PFSK-1 (cell line): ENCODE data around the gene LRRC28.

Experiments
- FOXP2 ChIP-seq: optimal IDR thresholded peaks from 2 replicates; pipeline ENCODE3; 2011; ENCODE audit warnings: borderline replicate concordance, control low read depth, inconsistent platforms; ENCODE audit not compliant: insufficient read depth; ENCODE audit errors: extremely low read length, extremely low read depth
- POLR2AphosphoS5 ChIP-seq: IDR thresholded peaks from 2 replicates; pipeline ENCODE4 v1.6.1; 2012; ENCODE audit warnings: low read depth, mild to moderate bottlenecking, control low read depth, low read length, moderate library complexity
- SIN3A ChIP-seq: IDR thresholded peaks from 2 replicates; pipeline ENCODE4 v1.6.1; 2012; ENCODE audit warnings: mild to moderate bottlenecking, low read length, moderate library complexity, borderline replicate concordance; ENCODE audit not compliant: insufficient read depth
- TAF1 ChIP-seq: IDR thresholded peaks from 2 replicates; pipeline ENCODE4 v1.6.1; 2012; ENCODE audit warnings: low read length, control low read depth, borderline replicate concordance; ENCODE audit not compliant: insufficient read depth
- TF ChIP-seq, protein P1 (sequence below), 2 experiments: IDR thresholded peaks; 2 replicates each; pipeline versions ENCODE4 v1.6.1 to v1.8.0; 2011 to 2012; ENCODE audit warnings: low read depth in 2 of 2, low read length in 2 of 2, control low read depth in 1 of 2, inconsistent platforms in 1 of 2, mild to moderate bottlenecking in 1 of 2, moderate library complexity in 1 of 2; ENCODE audit not compliant: insufficient read depth in 1 of 2

The LRRC28 gene

DNA sequence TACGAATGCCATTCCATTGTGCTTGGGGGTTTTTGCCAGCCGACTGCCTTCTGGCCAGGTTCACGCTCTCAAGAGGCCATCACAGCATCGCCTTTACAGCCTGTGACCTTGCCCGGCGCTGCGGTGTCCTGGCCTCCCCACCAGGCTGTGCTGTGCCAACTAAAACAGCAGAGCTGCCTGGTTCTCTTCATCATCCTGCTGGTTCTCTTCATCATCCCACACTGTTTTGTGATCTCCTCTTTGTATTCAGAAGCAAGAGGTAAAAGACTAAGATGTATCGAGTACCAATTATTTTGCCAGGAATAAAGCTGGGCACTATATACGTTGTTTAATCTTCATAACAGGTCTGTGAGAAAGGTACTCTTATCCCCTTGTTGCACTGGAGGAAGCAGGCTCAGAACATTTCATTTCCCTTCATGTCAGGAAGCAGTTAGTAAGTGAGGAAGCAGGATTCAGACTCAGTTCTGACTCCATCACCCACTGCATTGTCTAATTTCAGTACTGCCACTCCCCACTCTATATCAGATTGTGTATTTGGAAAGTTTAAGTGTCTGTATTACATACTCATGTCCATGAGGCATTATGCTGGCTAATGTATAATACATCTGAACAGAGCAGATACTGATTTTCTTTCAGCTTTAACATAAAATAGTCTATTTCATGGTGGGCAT lies 92.7 kb downstream of the LRRC28 start:
- no peak for TF ChIP-seq TAF1
- TF ChIP-seq, protein P1, sequence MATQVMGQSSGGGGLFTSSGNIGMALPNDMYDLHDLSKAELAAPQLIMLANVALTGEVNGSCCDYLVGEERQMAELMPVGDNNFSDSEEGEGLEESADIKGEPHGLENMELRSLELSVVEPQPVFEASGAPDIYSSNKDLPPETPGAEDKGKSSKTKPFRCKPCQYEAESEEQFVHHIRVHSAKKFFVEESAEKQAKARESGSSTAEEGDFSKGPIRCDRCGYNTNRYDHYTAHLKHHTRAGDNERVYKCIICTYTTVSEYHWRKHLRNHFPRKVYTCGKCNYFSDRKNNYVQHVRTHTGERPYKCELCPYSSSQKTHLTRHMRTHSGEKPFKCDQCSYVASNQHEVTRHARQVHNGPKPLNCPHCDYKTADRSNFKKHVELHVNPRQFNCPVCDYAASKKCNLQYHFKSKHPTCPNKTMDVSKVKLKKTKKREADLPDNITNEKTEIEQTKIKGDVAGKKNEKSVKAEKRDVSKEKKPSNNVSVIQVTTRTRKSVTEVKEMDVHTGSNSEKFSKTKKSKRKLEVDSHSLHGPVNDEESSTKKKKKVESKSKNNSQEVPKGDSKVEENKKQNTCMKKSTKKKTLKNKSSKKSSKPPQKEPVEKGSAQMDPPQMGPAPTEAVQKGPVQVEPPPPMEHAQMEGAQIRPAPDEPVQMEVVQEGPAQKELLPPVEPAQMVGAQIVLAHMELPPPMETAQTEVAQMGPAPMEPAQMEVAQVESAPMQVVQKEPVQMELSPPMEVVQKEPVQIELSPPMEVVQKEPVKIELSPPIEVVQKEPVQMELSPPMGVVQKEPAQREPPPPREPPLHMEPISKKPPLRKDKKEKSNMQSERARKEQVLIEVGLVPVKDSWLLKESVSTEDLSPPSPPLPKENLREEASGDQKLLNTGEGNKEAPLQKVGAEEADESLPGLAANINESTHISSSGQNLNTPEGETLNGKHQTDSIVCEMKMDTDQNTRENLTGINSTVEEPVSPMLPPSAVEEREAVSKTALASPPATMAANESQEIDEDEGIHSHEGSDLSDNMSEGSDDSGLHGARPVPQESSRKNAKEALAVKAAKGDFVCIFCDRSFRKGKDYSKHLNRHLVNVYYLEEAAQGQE (IDR thresholded peaks at IDR 0.05; ENCODE audit: insufficient read depth in 1 of 2, low read depth in 2 of 2, low read length in 2 of 2), result no peak
- no peak for TF ChIP-seq SIN3A
- TF ChIP-seq POLR2AphosphoS5, result no peak
- TF ChIP-seq FOXP2, result no peak

DNA sequence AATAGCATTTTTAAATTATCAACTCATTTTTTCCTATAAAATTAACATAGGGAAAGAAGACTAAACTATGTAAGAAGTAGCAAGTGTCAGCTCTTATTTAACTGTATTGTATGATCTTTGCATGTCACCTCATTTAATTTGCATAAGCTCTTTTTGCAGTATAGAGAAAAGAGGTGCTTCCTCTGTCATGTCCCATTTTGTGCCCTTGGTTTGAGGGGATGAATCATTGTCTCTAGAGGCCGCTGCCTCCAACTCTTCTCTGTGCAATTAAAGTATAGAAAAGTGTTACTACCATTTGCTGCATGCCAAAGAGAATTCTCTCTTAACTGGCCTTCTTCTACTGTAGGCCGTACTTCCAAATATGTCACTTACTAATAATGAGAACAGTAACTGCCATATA lies 93.4 kb downstream of the LRRC28 start:
- no peak for TF ChIP-seq POLR2AphosphoS5
- no peak for TF ChIP-seq FOXP2
- TF ChIP-seq, protein P1 (IDR thresholded peaks at IDR 0.05; ENCODE audit: insufficient read depth in 1 of 2, low read depth in 2 of 2, low read length in 2 of 2), result no peak
- TF ChIP-seq TAF1, result no peak
- TF ChIP-seq SIN3A, result no peak

DNA sequence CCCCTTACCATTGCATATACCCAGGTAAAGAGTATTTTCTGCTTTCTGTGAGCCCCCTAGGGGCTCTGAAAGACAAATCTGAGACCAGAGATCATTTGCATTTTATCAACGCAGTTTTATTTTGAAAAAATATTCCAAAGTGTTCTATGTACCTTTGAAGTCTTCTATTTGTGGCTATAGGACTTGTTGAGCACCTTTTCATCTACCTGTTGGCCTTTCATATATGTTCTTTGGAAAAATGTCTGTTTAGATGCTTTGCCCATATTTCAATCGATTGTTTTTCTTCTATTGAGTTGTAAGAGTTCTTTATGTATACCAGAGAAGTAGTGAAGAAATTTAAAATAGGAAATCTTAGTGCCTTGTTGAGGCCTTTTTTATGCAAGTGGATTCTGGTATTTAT lies 94.0 kb downstream of the LRRC28 start:
- TF ChIP-seq POLR2AphosphoS5, result no peak

DNA sequence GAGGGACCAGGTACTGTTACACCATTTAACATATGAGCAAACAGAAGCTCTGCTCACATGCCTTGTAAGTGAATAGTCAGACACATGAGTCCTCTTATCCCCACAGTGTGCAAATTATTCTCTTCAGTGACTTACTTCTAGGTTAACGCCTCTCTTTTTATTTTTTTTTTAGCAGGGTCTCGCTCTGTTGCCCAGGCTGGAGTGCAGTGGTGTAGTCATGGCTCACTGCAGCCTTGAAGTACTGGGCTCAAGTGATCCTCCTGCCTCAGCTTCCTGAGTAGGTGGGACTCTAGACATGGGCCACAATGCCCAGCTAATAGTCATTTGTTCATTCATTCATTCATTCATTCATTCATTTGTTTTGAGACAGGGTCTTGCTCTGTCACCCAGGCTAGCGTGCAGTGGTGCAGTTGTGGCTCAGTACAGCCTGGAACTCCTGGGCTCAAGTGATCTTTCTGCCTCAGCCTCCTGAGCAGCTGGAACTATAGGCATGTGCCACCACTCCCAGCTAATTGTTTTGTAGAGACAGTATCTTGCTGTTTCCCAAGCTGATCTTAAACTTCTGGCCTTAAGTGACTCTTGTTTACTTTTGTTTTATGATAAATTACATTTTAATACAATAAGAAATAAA lies 94.7 kb downstream of the LRRC28 start:
- TF ChIP-seq FOXP2, result no peak
- TF ChIP-seq TAF1, result no peak
- no peak for TF ChIP-seq SIN3A
- TF ChIP-seq POLR2AphosphoS5, result no peak
- TF ChIP-seq, protein P1 (IDR thresholded peaks at IDR 0.05; ENCODE audit: insufficient read depth in 1 of 2, low read depth in 2 of 2, low read length in 2 of 2), result no peak

DNA sequence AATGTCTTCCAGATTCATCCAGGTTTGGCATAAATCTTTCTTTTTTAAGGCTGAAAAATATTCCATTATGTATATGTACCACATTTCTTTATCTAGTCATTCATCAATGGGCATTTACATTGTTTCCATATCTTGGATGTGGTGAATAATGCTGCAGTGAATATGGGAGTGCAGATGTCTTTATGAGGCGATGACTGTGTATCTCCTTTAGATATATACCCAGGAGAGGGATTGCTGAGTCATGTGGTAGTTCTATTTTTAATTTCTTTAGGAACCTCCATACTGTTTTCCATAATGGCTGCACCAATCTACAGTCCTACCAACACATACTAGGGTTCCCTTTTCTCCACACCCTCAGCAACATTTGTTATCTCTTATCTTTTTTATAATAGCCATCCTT lies 96.3 kb downstream of the LRRC28 start:
- TF ChIP-seq TAF1, result no peak
- TF ChIP-seq SIN3A, result no peak
- TF ChIP-seq, protein P1 (IDR thresholded peaks at IDR 0.05; ENCODE audit: insufficient read depth in 1 of 2, low read depth in 2 of 2, low read length in 2 of 2), result no peak
- no peak for TF ChIP-seq POLR2AphosphoS5
- TF ChIP-seq FOXP2, result no peak
